ENCODE measurements around the gene NME3.

Gene NME3

DNA sequence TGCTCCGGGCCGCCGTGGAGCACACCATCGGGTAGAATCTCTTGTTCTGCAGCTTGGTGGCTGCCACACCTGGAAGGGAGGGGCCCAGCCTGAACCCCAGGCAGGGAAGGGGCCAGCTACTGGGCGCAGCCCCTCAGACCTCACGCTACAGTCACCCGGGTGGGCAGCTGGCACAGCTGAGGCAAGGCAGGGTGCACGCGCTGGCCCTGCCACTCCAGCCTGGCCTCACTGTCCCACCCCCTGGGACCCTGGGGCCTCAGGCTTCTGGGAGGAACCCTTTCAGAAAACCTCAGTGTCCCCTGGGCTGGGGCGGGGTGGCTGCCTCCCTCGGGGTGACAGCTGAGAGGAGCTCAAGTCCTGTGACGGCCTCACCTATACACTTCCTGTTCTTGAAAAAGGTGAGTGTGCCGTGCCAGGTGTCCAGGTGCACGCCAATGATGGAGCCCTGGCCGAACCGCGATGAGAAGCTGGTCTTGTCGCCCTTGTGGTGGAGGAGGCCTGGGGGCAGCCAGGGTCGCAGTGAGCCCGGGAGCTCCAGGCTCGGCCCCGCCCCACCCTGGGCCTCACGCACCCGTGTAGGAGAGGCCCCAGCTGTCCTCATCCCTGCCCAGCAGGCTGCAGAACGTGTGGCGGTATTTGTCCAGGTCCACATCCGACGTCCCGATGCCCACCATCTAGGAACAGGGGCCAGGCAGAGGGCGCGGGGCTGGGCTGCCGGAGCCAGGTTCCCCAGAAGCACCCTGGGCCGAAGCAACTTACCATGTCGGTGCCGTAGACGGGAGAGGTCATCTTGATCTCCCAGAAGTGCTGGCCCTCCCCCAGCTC lies 6.2 kb upstream of the NME3 start:
- WGBS, 2 donors (ENCODE audit: extremely low coverage in 2 of 2, insufficient read length in 2 of 2, insufficient replicate concordance in 1 of 2), result no CpG with 5 or more reads among the region's 36 CpGs
- H3K4me1 ChIP-seq (ENCODE audit: control insufficient read depth in 2 of 2, insufficient read depth in 1 of 2, low read depth in 1 of 2, low read length in 2 of 2), result peaks cover 7 to 15% of the 10 kb centered on the region in 2 donors
- peaks cover 37% of the 10 kb centered on the region for H3K79me1 ChIP-seq (ENCODE audit: low read depth, low read length)
- no peak overlapping the region for H2BK12ac ChIP-seq (ENCODE audit: low read length)
- H2BK5ac ChIP-seq (ENCODE audit: low read length), result no peak overlapping the region
- no peak overlapping the region for H3K18ac ChIP-seq (ENCODE audit: low read length)
- H3K4me3 ChIP-seq (ENCODE audit: low read length in 2 of 2), result no peak overlapping the region
- no peak overlapping the region for H3K9ac ChIP-seq (ENCODE audit: low read depth, low read length, poor library complexity)
- no peaks in the 10 kb centered on the region for H3K9me3 ChIP-seq (replicated peaks in 1 of 2; ENCODE audit: control insufficient read depth in 2 of 2, insufficient read depth in 1 of 2, low read depth in 1 of 2, low read length in 2 of 2)
- no peak overlapping the region for H3K4ac ChIP-seq (ENCODE audit: low read length)
- no peak overlapping the region for H2BK15ac ChIP-seq (ENCODE audit: low read length)
- H3K27me3 ChIP-seq (ENCODE audit: control insufficient read depth in 3 of 3, insufficient read depth in 3 of 3, low read depth in 1 of 3, low read length in 3 of 3), result no peaks in the 10 kb centered on the region
- no peak overlapping the region for H3K27ac ChIP-seq (replicated peaks; ENCODE audit: low read length)
- peaks cover 32 to 65% of the 10 kb centered on the region in 2 donors for H3K36me3 ChIP-seq (replicated peaks in 1 of 2; ENCODE audit: control insufficient read depth in 2 of 2, insufficient read depth in 2 of 2, low read length in 2 of 2)
- no peak overlapping the region for H2AK5ac ChIP-seq (ENCODE audit: low read depth, low read length)
- H2BK120ac ChIP-seq (ENCODE audit: low read depth, low read length), result no peak overlapping the region
- DNase-seq (ENCODE audit: low spot score), result no peak
- H3K23ac ChIP-seq (ENCODE audit: low read depth, low read length, poor library complexity), result peak overlapping the region; percentile 85
- H4K8ac ChIP-seq (ENCODE audit: low read depth, low read length), result no peak overlapping the region
- H2AFZ ChIP-seq (ENCODE audit: low read length), result no peak overlapping the region
- H3K4me2 ChIP-seq (ENCODE audit: insufficient read depth, low read length, poor library complexity, severe bottlenecking), result no peak overlapping the region
- no peak overlapping the region for H4K91ac ChIP-seq (ENCODE audit: low read depth, low read length, poor library complexity)
- no peak overlapping the region for H3K14ac ChIP-seq (ENCODE audit: low read length)

DNA sequence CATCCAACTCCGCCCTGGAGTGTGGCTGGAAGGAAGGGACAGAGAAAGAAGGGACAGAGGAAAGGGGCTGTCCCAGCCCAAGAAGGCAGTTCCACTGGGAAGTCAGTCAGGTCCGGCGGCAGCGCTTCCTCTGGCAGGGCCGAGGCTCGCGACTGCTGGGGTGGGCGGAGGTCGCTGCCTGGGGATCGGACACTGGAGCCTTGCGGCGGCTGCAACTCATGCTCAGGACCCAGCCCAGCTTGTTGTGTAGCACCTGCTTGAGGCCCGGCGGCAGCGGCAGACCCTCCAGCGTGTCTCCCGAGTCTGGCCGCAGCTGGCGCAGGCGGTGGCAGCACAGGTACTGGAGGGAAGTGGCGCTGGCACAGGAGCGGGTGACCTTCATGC lies 5.6 kb upstream of the NME3 start:
- WGBS, 2 donors (ENCODE audit: extremely low coverage in 2 of 2, insufficient read length in 2 of 2, insufficient replicate concordance in 1 of 2), result no CpG with 5 or more reads among the region's 22 CpGs
- H3K36me3 ChIP-seq (replicated peaks in 1 of 2; ENCODE audit: control insufficient read depth in 2 of 2, insufficient read depth in 2 of 2, low read length in 2 of 2), result peaks cover 32 to 67% of the 10 kb centered on the region in 2 donors

DNA sequence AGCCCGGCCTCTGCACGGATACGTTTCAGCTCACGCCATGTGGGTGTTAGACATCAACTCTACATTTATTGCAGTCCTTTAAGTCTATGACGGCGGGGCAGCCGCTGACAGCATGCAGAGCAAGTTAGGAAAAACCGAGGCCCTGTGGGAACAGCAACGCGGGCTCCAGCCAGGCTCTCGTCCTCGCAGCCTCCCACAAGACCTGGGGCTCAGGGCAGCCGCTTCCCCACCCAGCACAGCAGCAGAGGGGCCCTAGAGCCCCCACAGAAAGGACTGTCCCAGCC lies 5.3 kb upstream of the NME3 start:
- no peak overlapping the region for H3K4ac ChIP-seq (ENCODE audit: low read length)
- no peak overlapping the region for H4K91ac ChIP-seq (ENCODE audit: low read depth, low read length, poor library complexity)
- H2AK5ac ChIP-seq (ENCODE audit: low read depth, low read length), result no peak overlapping the region
- no peak overlapping the region for H3K18ac ChIP-seq (ENCODE audit: low read length)
- H4K8ac ChIP-seq (ENCODE audit: low read depth, low read length), result no peak overlapping the region
- peaks cover 39% of the 10 kb centered on the region for H3K79me1 ChIP-seq (ENCODE audit: low read depth, low read length)
- no peak overlapping the region for H2AFZ ChIP-seq (ENCODE audit: low read length)
- DNase-seq (ENCODE audit: low spot score), result no peak
- H2BK120ac ChIP-seq (ENCODE audit: low read depth, low read length), result no peak overlapping the region
- H3K4me2 ChIP-seq (ENCODE audit: insufficient read depth, low read length, poor library complexity, severe bottlenecking), result no peak overlapping the region
- H3K4me3 ChIP-seq (ENCODE audit: low read length in 2 of 2), result no peak overlapping the region
- H3K4me1 ChIP-seq (ENCODE audit: control insufficient read depth in 2 of 2, insufficient read depth in 1 of 2, low read depth in 1 of 2, low read length in 2 of 2), result peaks cover 12 to 17% of the 10 kb centered on the region in 2 donors
- no CpG with 5 or more reads among the region's 13 CpGs for WGBS, 2 donors (ENCODE audit: extremely low coverage in 2 of 2, insufficient read length in 2 of 2, insufficient replicate concordance in 1 of 2)
- no peak overlapping the region for H3K27ac ChIP-seq (replicated peaks; ENCODE audit: low read length)
- no peak overlapping the region for H3K9ac ChIP-seq (ENCODE audit: low read depth, low read length, poor library complexity)
- H3K23ac ChIP-seq (ENCODE audit: low read depth, low read length, poor library complexity), result peak overlapping the region; percentile 85
- H2BK5ac ChIP-seq (ENCODE audit: low read length), result no peak overlapping the region
- no peaks in the 10 kb centered on the region for H3K9me3 ChIP-seq (replicated peaks in 1 of 2; ENCODE audit: control insufficient read depth in 2 of 2, insufficient read depth in 1 of 2, low read depth in 1 of 2, low read length in 2 of 2)
- H2BK15ac ChIP-seq (ENCODE audit: low read length), result no peak overlapping the region
- no peak overlapping the region for H3K14ac ChIP-seq (ENCODE audit: low read length)
- H3K36me3 ChIP-seq (replicated peaks in 1 of 2; ENCODE audit: control insufficient read depth in 2 of 2, insufficient read depth in 2 of 2, low read length in 2 of 2), result peaks cover 32 to 70% of the 10 kb centered on the region in 2 donors
- no peaks in the 10 kb centered on the region for H3K27me3 ChIP-seq (ENCODE audit: control insufficient read depth in 3 of 3, insufficient read depth in 3 of 3, low read depth in 1 of 3, low read length in 3 of 3)
- no peak overlapping the region for H2BK12ac ChIP-seq (ENCODE audit: low read length)

More for the DNA sequence above, 5.6 kb upstream of the NME3 start:
- Histone ChIP-seq H2BK5ac (ENCODE audit: low read length) (no peak overlapping the region), H2AFZ (ENCODE audit: low read length) (no peak overlapping the region), H4K8ac (ENCODE audit: low read depth, low read length) (no peak overlapping the region), H3K9ac (ENCODE audit: low read depth, low read length, poor library complexity) (no peak overlapping the region), H3K18ac (ENCODE audit: low read length) (no peak overlapping the region), H2AK5ac (ENCODE audit: low read depth, low read length) (peak overlapping the region; percentile 61), H3K4me3 (ENCODE audit: low read length in 2 of 2) (no peak overlapping the region), H2BK12ac (ENCODE audit: low read length) (no peak overlapping the region), H3K27me3 (ENCODE audit: control insufficient read depth in 3 of 3, insufficient read depth in 3 of 3, low read depth in 1 of 3, low read length in 3 of 3) (no peaks in the 10 kb centered on the region), H3K4me2 (ENCODE audit: insufficient read depth, low read length, poor library complexity, severe bottlenecking) (no peak overlapping the region), H3K4me1 (ENCODE audit: control insufficient read depth in 2 of 2, insufficient read depth in 1 of 2, low read depth in 1 of 2, low read length in 2 of 2) (peaks cover 10 to 16% of the 10 kb centered on the region in 2 donors), H4K91ac (ENCODE audit: low read depth, low read length, poor library complexity) (no peak overlapping the region), H3K79me1 (ENCODE audit: low read depth, low read length) (peaks cover 39% of the 10 kb centered on the region), H3K27ac (replicated peaks; ENCODE audit: low read length) (no peak overlapping the region), H3K9me3 (replicated peaks in 1 of 2; ENCODE audit: control insufficient read depth in 2 of 2, insufficient read depth in 1 of 2, low read depth in 1 of 2, low read length in 2 of 2) (no peaks in the 10 kb centered on the region), H2BK15ac (ENCODE audit: low read length) (no peak overlapping the region), H2BK120ac (ENCODE audit: low read depth, low read length) (no peak overlapping the region), H3K14ac (ENCODE audit: low read length) (no peak overlapping the region), H3K4ac (ENCODE audit: low read length) (no peak overlapping the region), H3K23ac (ENCODE audit: low read depth, low read length, poor library complexity) (peak overlapping the region; percentile 85)
- no peak for DNase-seq (ENCODE audit: low spot score)

DNA sequence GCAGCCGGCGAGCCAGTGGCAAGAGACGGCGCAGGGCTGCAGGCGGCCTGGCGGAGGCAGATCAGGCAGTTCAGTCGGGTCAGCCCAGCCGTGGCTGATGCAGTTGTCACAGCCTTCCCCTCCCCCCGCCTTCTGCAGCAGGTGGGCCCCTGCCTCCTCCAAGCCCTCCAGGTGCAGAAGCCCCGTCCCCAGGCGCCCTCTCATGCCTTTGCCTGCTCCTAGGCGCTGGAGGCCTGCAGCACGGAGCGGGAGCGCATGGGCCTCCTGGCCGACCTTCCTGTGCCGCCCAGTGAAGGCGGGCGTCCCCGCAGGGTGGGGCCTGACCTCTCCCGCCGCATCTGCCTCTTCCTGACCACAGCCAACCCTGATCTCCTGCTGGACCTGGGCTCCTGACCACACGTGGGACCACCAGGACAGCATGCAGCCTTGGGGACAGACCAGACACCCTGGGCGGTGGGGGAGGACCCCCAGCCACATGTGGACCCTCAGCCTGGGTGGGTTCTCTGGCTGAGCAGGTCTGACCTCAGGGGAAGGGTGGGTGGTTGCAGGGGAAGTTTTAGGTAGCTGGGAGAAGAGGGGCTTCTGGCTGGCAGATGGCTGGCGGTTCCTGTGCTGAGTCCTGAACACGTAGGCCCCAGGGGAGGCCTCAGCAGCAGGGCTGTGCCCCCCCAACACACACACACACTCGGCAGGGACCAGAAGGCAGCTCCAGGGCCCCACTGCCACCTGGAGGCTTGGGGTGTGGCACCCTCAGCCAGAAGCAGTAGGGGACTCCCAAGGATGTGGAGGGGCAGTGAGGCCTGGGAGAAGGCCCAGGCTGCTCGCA lies 4.7 kb upstream of the NME3 start:
- peak overlapping the region; percentile 91 for H3K23ac ChIP-seq (ENCODE audit: low read depth, low read length, poor library complexity)
- DNase-seq (ENCODE audit: low spot score), result no peak
- H4K91ac ChIP-seq (ENCODE audit: low read depth, low read length, poor library complexity), result no peak overlapping the region
- H2AK5ac ChIP-seq (ENCODE audit: low read depth, low read length), result no peak overlapping the region
- no peak overlapping the region for H3K27ac ChIP-seq (replicated peaks; ENCODE audit: low read length)
- H2AFZ ChIP-seq (ENCODE audit: low read length), result no peak overlapping the region
- H3K27me3 ChIP-seq (ENCODE audit: control insufficient read depth in 3 of 3, insufficient read depth in 3 of 3, low read depth in 1 of 3, low read length in 3 of 3), result no peaks in the 10 kb centered on the region
- peaks cover 9 to 14% of the 10 kb centered on the region in 2 donors for H3K4me1 ChIP-seq (ENCODE audit: control insufficient read depth in 2 of 2, insufficient read depth in 1 of 2, low read depth in 1 of 2, low read length in 2 of 2)
- H3K9me3 ChIP-seq (replicated peaks in 1 of 2; ENCODE audit: control insufficient read depth in 2 of 2, insufficient read depth in 1 of 2, low read depth in 1 of 2, low read length in 2 of 2), result no peaks in the 10 kb centered on the region
- no peak overlapping the region for H4K8ac ChIP-seq (ENCODE audit: low read depth, low read length)
- H3K14ac ChIP-seq (ENCODE audit: low read length), result no peak overlapping the region
- H3K4me2 ChIP-seq (ENCODE audit: insufficient read depth, low read length, poor library complexity, severe bottlenecking), result no peak overlapping the region
- peaks cover 35% of the 10 kb centered on the region for H3K79me1 ChIP-seq (ENCODE audit: low read depth, low read length)
- peaks cover 32 to 69% of the 10 kb centered on the region in 2 donors for H3K36me3 ChIP-seq (replicated peaks in 1 of 2; ENCODE audit: control insufficient read depth in 2 of 2, insufficient read depth in 2 of 2, low read length in 2 of 2)
- H2BK5ac ChIP-seq (ENCODE audit: low read length), result peak overlapping the region; percentile 66
- no peak overlapping the region for H3K4me3 ChIP-seq (ENCODE audit: low read length in 2 of 2)
- H2BK12ac ChIP-seq (ENCODE audit: low read length), result no peak overlapping the region
- no peak overlapping the region for H3K4ac ChIP-seq (ENCODE audit: low read length)
- H3K9ac ChIP-seq (ENCODE audit: low read depth, low read length, poor library complexity), result peak overlapping the region; percentile 44
- no CpG with 5 or more reads among the region's 28 CpGs for WGBS, 2 donors (ENCODE audit: extremely low coverage in 2 of 2, insufficient read length in 2 of 2, insufficient replicate concordance in 1 of 2)
- H3K18ac ChIP-seq (ENCODE audit: low read length), result no peak overlapping the region
- H2BK120ac ChIP-seq (ENCODE audit: low read depth, low read length), result no peak overlapping the region
- no peak overlapping the region for H2BK15ac ChIP-seq (ENCODE audit: low read length)

Data from neuronal stem cell (in vitro differentiated cells).